ENCODE results near the gene NBEA. TPM values are rescaled to one million over a fixed set of nuclear protein-coding genes. Genes with fewer than 3 reads are reported as not detected.

The NBEA gene
- total RNA-seq, 2 experiments from 2014 or later, result 0.18 to 0.20 TPM

DNA sequence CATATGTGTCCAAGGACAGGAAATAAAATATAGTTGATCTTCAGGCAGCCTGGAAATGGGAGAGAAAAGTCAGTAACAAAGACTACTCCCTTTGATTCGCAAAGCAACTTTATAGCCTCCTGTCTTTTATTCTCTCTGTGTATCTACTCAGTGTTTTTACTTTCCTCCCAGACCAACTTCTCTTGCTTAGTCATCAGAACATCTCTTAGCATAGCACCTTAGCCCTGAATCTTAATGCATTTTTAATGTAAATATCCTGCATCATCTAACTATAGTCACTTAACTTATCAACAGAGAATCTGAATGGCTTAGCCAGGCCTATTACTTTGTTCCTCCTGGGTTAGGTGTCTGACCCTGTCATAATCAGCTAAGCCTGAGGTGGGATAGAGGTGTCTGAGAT, 296.2 kb downstream of the NBEA start:
- no peak overlapping the region for H3K4me3 Mint-ChIP-seq
- ChIA-PET CTCF (no interaction called here), POLR2A (no interaction called here)
- H3K27ac Mint-ChIP-seq, result no peak overlapping the region
- no peak for DNase-seq
- H3K9me3 Mint-ChIP-seq, result peaks cover 4% of the 10 kb centered on the region
- H3K27me3 Mint-ChIP-seq, result no peaks in the 10 kb centered on the region
- no peaks in the 10 kb centered on the region for H3K36me3 Mint-ChIP-seq (ENCODE audit: low read depth)
- no peaks in the 10 kb centered on the region for H3K4me1 Mint-ChIP-seq

DNA sequence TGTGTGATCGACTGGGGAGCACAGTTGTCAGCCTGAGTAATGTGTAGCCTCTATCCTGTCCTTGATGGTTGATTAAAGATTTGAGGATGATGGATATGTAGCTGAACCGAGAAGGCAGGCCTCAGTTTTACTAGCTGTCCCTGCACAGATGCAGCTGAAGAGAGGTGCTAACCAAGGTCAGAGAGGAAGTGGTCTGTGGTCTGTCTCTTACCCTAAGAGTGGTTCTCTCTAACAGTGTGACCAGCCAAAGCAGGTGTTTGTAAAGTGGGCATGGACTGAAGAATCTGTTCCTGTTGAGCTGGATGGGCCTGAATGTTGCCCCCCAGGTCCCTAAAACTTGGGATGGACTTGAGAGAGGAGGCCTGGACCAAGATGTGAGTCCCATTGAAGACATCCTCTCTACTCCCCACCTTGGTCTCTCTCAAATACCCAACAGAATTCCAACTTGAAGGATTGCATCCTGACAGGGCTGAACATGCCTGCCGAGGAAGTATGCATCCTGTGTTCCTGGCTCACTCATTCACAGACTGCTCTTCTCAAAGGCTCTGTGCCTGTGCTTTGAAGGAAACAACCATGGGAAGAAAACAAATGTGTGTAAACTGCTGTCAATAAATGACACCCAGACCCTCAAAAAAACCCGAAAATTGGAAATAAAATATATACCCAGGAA, 310.6 kb downstream of the NBEA start:
- ChIA-PET CTCF (no interaction called here), POLR2A (no interaction called here)
- Mint-ChIP-seq H3K27me3 (no peaks in the 10 kb centered on the region), H3K4me1 (no peaks in the 10 kb centered on the region), H3K36me3 (ENCODE audit: low read depth) (no peaks in the 10 kb centered on the region), H3K4me3 (no peak overlapping the region), H3K27ac (no peak overlapping the region), H3K9me3 (no peaks in the 10 kb centered on the region)
- DNase-seq, result no peak

DNA sequence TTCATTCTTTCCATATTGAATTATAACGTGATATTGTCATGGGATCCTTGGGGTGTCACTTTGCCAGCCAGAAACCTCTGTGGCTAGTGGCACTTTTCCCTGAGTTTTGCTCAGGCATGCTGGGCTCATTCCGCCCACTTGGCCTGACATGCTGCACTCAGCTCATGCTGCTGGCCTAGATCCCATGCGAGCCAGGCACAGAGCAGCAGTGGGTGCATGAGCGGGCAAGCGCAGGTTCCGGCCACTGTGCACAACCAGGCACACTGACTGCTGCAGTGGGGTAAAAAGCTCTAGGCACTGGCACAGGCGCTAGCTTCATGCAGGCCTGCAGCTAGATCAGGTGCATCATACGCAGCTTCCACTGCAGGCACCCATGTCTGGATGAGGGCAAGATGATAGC, 313.2 kb downstream of the NBEA start:
- Mint-ChIP-seq H3K9me3 (no peaks in the 10 kb centered on the region), H3K36me3 (ENCODE audit: low read depth) (no peaks in the 10 kb centered on the region), H3K4me3 (no peak overlapping the region), H3K27me3 (no peaks in the 10 kb centered on the region), H3K27ac (no peak overlapping the region), H3K4me1 (no peaks in the 10 kb centered on the region)
- DNase-seq, result no peak
- POLR2A ChIA-PET, result no interaction called here
- CTCF ChIA-PET, result no interaction called here

DNA sequence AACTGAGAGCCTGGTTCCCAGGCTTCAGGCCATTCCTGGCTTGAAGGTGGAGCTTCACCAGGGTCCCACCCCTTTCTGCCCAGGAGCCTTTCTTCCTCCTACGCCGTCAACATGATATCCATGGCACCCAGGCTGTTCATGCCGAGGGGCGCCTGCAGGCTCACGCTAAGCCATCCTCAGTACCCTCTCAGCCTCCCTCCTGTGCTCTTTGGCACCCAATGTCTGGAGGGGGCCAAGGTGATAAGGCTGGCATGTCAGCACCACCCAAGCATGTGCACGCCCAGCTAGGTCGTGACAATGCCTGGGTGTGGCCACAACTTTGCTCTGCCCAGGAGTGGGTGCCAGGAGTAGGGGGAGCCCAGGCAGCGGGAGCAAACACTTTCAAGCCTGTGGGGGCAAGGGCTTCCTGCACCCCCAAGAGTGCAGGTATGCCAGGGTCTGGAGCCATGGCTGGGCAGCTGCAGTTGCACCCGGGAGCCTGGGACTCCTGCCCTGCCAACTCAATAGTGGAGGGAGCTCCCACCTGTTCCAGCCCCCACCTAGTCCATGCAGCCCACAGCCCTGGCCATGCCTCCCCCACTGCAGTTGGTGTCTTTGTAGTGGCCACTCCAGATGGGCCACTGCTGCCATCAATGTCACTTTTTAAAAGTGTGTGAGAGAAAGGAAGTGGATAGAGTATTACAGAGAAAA, 314.5 kb downstream of the NBEA start:
- no peak overlapping the region for H3K27ac Mint-ChIP-seq
- DNase-seq, result no peak
- CTCF ChIA-PET, result no interaction called here

DNA sequence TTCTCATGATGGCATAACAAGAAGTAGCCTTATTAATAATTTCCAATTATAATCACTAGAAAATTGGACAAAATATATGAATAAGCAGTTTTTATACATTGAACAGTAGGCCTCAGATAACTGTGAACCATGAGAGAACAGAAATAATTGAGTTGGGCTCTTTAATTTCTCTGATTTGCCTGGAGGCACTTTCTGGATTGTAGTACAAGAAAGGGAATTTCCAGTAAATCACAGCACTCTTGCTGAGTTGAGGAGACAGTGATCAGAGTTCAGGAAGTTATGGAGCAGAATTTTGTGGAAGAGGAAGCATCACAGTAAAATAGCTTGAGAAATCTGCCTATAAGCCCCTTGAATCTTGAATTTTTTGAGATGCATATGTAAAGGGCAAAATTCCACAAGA, 318.2 kb downstream of the NBEA start:
- DNase-seq, result no peak
- CTCF ChIA-PET, result no interaction called here
- POLR2A ChIA-PET, result no interaction called here
- Mint-ChIP-seq H3K27ac (no peak overlapping the region), H3K36me3 (ENCODE audit: low read depth) (no peaks in the 10 kb centered on the region), H3K4me1 (no peaks in the 10 kb centered on the region), H3K9me3 (peaks cover 4% of the 10 kb centered on the region), H3K27me3 (no peaks in the 10 kb centered on the region), H3K4me3 (no peak overlapping the region)

More for the DNA sequence above, 314.5 kb downstream of the NBEA start:
- H3K9me3 Mint-ChIP-seq, result no peaks in the 10 kb centered on the region
- no peaks in the 10 kb centered on the region for H3K27me3 Mint-ChIP-seq
- POLR2A ChIA-PET, result no interaction called here
- H3K4me3 Mint-ChIP-seq, result no peak overlapping the region
- H3K4me1 Mint-ChIP-seq, result no peaks in the 10 kb centered on the region
- no peaks in the 10 kb centered on the region for H3K36me3 Mint-ChIP-seq (ENCODE audit: low read depth)

DNA sequence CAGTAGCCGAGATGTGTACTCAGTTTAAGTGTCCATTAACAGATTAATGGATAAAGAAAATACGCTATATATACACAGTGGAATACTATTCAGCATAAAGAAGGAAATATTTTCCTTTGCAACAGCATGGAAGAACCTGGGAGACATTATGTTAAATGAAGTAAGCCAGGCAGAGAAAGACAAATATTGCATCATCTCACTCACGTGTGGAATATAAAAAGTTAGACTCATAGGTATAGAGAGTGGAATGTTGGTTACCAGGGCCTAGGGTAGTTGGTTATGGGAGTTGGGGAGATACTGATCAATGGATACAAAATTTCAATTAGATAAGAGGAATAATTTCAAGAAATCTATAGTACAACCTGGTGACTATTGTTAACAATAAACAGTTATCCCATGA, 324.3 kb downstream of the NBEA start:
- no peak overlapping the region for H3K4me3 Mint-ChIP-seq

DNA sequence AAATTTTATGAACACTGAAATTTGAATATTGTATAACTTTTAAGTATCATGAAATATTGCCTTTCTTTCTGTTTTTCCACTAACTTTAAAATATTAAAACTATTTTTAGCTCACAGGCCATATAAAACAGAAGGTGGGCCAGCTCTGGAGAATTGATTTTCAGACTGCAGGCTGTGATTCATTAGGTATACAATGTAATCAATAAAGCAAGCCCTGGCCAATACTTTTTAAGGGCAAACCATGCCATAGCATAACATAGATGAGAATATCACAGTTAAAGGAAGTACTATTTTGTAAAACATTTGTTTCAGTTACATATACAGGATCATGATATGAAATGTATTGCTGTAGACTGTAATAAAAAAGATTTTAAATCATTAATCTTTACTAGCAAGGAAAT, 336.8 kb downstream of the NBEA start:
- H3K27ac Mint-ChIP-seq, result no peak overlapping the region
- CTCF ChIA-PET, result no interaction called here

More for the DNA sequence above, 324.3 kb downstream of the NBEA start:
- Mint-ChIP-seq H3K9me3 (peaks cover 4% of the 10 kb centered on the region), H3K4me1 (no peaks in the 10 kb centered on the region), H3K27me3 (no peaks in the 10 kb centered on the region), H3K36me3 (ENCODE audit: low read depth) (no peaks in the 10 kb centered on the region), H3K27ac (no peak overlapping the region)
- POLR2A ChIA-PET, result no interaction called here
- CTCF ChIA-PET, result no interaction called here
- DNase-seq, result no peak

DNA sequence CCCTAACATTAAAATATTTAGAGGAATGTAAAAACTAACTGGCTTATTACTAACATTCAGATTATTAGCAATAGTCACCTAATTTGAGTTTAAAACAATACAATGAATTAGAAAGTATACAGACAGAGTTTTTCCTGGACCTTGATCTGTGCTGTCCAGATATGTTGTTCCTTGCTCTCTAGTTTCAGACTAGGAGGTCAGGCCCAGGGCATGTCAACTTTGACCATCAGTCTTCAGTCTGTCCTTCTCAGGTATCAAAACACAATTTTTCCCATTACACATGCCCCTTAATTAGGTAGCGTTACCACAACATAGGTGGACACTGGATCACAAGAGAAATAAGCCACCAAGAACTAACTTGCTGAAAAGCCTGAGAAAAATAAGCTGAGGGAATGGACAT, 337.4 kb downstream of the NBEA start:
- no peaks in the 10 kb centered on the region for H3K9me3 Mint-ChIP-seq
- DNase-seq, result no peak
- H3K36me3 Mint-ChIP-seq (ENCODE audit: low read depth), result no peaks in the 10 kb centered on the region
- H3K4me1 Mint-ChIP-seq, result no peaks in the 10 kb centered on the region
- H3K27ac Mint-ChIP-seq, result no peak overlapping the region
- no peak overlapping the region for H3K4me3 Mint-ChIP-seq
- POLR2A ChIA-PET, result no interaction called here
- CTCF ChIA-PET, result no interaction called here
- H3K27me3 Mint-ChIP-seq, result no peaks in the 10 kb centered on the region

More for the DNA sequence above, 336.8 kb downstream of the NBEA start:
- no peaks in the 10 kb centered on the region for H3K27me3 Mint-ChIP-seq
- POLR2A ChIA-PET, result no interaction called here
- H3K9me3 Mint-ChIP-seq, result no peaks in the 10 kb centered on the region
- H3K4me3 Mint-ChIP-seq, result no peak overlapping the region
- DNase-seq, result no peak
- H3K4me1 Mint-ChIP-seq, result no peaks in the 10 kb centered on the region
- H3K36me3 Mint-ChIP-seq (ENCODE audit: low read depth), result no peaks in the 10 kb centered on the region

DNA sequence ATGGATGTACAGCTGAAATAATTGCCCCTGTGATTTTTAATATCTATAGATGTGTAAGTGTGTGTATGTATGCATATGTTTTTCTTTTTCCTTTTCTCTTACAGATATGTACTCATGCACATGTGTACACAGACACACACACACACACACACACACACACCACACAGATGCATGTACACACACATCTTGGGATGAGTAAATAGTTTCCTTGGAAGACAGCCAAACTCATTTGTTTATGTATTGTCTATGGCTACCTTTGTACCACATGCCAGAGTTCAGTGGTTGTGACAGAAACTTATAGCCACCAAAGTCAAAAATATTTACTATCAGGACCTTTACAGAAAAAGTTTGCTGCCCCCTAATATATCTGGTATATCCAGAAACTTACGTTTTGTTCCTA, 341.8 kb downstream of the NBEA start:
- CTCF ChIA-PET, result no interaction called here
- no peak overlapping the region for H3K27ac Mint-ChIP-seq

DNA sequence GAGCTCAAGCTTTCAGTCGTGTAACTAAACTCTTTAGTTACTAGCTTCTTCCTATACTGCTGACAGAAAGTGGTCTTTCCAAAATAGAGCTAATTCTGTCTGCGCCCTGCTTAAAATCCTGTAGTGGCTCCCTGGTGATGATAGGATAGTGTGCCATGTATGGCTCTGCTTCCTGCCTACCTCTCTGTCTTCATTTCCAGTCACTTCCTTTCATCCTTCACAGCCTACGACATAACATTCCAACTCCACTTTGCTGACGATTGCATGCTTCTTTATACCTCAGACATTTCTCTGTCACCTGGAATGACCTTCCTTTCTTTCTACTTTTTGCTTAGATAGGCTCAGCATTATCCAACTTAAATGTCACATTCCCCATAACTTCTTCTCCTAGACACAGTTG, 343.6 kb downstream of the NBEA start:
- H3K4me1 Mint-ChIP-seq, result no peaks in the 10 kb centered on the region
- no peaks in the 10 kb centered on the region for H3K27me3 Mint-ChIP-seq
- CTCF ChIA-PET, result no interaction called here
- POLR2A ChIA-PET, result no interaction called here
- H3K36me3 Mint-ChIP-seq (ENCODE audit: low read depth), result no peaks in the 10 kb centered on the region
- H3K9me3 Mint-ChIP-seq, result no peaks in the 10 kb centered on the region
- DNase-seq, result no peak
- H3K4me3 Mint-ChIP-seq, result no peak overlapping the region
- H3K27ac Mint-ChIP-seq, result no peak overlapping the region

More for the DNA sequence above, 341.8 kb downstream of the NBEA start:
- Mint-ChIP-seq H3K4me1 (no peaks in the 10 kb centered on the region), H3K36me3 (ENCODE audit: low read depth) (no peaks in the 10 kb centered on the region), H3K4me3 (no peak overlapping the region), H3K9me3 (no peaks in the 10 kb centered on the region), H3K27me3 (no peaks in the 10 kb centered on the region)
- DNase-seq, result no peak
- POLR2A ChIA-PET, result no interaction called here

DNA sequence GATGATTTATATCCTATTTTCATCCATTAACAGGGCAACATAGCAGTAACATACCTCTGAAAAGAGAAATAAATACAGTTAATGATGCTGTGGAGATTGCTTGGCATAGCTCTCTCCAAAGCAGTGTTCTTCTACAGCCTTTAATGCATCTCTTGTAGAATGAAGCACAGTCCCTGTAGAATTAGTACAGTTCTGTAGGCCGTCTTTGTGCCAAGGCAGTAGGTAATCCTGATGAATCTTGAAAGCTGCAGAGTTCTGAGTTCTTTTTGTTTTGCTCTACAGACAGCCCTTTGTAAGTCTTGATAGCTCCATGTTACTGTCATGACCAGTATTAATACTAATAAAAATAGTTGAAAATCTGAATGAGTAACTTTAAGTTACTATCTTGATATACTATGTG, 350.3 kb downstream of the NBEA start:
- DNase-seq, result no peak
- CTCF ChIA-PET, result no interaction called here
- no peaks in the 10 kb centered on the region for H3K27me3 Mint-ChIP-seq

DNA sequence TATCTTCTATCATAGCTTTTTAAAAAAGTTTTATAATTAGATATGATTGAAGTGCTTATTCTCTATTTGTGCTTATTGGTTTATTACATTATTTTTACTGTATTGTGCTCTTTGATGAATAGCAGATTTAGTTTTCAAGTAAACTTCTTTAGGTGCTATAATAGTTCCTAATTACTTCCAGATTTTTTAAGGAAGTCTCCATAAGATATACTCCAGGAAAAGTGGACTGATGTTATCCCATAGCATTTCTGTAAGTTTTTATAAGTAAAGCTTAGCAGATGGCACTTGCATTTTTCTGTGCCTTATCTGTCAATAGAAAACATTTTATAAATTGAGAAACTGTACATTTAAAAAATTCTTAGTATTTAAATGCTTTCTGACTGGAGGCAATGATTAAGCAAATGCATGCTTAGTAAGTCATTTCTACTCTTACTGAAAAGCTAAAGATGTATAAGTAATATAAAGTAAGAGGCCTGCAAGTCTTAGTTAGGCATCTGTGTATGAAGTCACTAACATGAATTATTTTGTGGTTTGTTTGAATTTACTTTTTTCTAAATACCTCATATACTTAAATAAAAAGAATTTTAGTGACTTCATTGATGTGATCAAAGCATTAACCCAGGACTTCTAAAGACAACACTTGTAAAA, 351.6 kb downstream of the NBEA start:
- no peak overlapping the region for H3K4me3 Mint-ChIP-seq
- no peaks in the 10 kb centered on the region for H3K4me1 Mint-ChIP-seq
- CTCF ChIA-PET, result no interaction called here
- H3K27ac Mint-ChIP-seq, result no peak overlapping the region
- no peaks in the 10 kb centered on the region for H3K27me3 Mint-ChIP-seq
- H3K36me3 Mint-ChIP-seq (ENCODE audit: low read depth), result no peaks in the 10 kb centered on the region
- no peaks in the 10 kb centered on the region for H3K9me3 Mint-ChIP-seq
- DNase-seq, result no peak
- POLR2A ChIA-PET, result no interaction called here

More for the DNA sequence above, 350.3 kb downstream of the NBEA start:
- Mint-ChIP-seq H3K4me1 (no peaks in the 10 kb centered on the region), H3K36me3 (ENCODE audit: low read depth) (no peaks in the 10 kb centered on the region), H3K27ac (no peak overlapping the region), H3K9me3 (no peaks in the 10 kb centered on the region), H3K4me3 (no peak overlapping the region)
- POLR2A ChIA-PET, result no interaction called here

DNA sequence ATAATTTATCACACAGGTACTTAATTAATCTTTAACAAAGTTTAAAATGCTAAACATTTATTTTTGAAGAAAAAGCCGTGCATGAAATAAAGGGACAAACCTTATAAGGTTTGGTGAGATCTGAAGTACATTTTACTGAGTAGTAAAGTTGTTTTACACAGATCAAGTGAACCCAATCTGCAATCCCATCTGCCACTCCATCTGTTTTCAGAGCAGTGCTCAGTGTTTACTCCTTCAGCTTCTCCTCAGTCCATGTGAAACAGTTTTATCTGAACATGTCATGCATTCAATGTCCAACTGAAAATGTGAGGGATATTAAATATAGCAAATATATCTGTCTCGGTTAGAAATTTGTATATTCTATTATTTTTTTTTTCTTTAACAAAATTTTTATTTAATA, 367.6 kb downstream of the NBEA start:
- no peaks in the 10 kb centered on the region for H3K36me3 Mint-ChIP-seq (ENCODE audit: low read depth)
- H3K27me3 Mint-ChIP-seq, result no peaks in the 10 kb centered on the region
- H3K4me1 Mint-ChIP-seq, result no peaks in the 10 kb centered on the region
- ChIA-PET CTCF (no interaction called here), POLR2A (no interaction called here)
- DNase-seq, result no peak
- H3K4me3 Mint-ChIP-seq, result no peak overlapping the region
- H3K27ac Mint-ChIP-seq, result no peak overlapping the region
- no peaks in the 10 kb centered on the region for H3K9me3 Mint-ChIP-seq

DNA sequence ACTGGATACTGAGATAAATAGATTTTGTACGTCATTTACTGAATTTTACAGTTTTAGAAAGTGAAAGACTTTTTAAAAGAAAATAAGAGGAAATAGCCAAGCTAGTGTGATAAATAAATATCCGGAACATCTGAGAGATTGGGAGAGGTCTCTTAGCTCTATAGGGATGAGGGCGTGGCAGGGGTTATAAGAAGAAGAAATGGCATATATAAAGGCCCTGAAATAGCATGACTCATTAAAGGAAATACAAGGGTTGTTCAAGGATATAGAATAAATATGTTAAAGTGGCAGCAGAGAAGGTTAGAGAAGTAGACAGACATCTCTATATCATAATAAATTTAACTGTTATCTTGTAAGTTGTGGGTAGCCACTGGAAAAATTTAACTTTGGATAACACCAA, 390.1 kb downstream of the NBEA start:
- Mint-ChIP-seq H3K27ac (no peak overlapping the region), H3K4me1 (no peaks in the 10 kb centered on the region), H3K9me3 (no peaks in the 10 kb centered on the region), H3K4me3 (no peak overlapping the region), H3K36me3 (ENCODE audit: low read depth) (no peaks in the 10 kb centered on the region), H3K27me3 (no peaks in the 10 kb centered on the region)
- ChIA-PET POLR2A (no interaction called here), CTCF (no interaction called here)
- no peak for DNase-seq
